ENCODE results near the gene TADA2B. TPM values are rescaled to one million over a fixed set of nuclear protein-coding genes. Genes with fewer than 3 reads are reported as not detected.

Gene TADA2B
- total and polyA plus RNA-seq, 9 of the 15 experiments (the other 6 are each of a cell fraction or from before 2014, with no cell fraction given) = 0.55 to 12.2 (median 7.5) TPM

- Histone ChIP-seq H3K79me2 (ENCODE audit: control insufficient read depth, insufficient read depth, low read length) (peaks cover 8% of the 10 kb centered on the region; the same call in 1 of the 3 replicates), H3K4me2 (ENCODE audit: insufficient read depth, low read length) (no peak overlapping the region), H3K4me3 (no peak overlapping the region), H2AFZ (ENCODE audit: low read depth, low read length) (no peak overlapping the region), H3K27me3 (ENCODE audit: control insufficient read depth in 2 of 2, insufficient read depth in 2 of 2, low read length in 2 of 2) (no peaks in the 10 kb centered on the region), H3K36me3 (ENCODE audit: control insufficient read depth, insufficient read depth, low read length) (peaks cover 67% of the 10 kb centered on the region; the same call in 2 of the 3 replicates), H3K9me1 (ENCODE audit: control insufficient read depth, insufficient read depth, low read length) (peaks cover 6% of the 10 kb centered on the region), H3K4me1 (replicated peaks in 1 of 2; ENCODE audit: control insufficient read depth in 2 of 2, insufficient read depth in 2 of 2, low read length in 2 of 2) (peaks cover 4 to 37% of the 10 kb centered on the region in 2 experiments; a peak in 4 of 5 replicates), H3K27ac (ENCODE audit: extremely low read depth, low read depth, low read length) (no peak overlapping the region), H4K20me1 (replicated peaks; ENCODE audit: control insufficient read depth, insufficient read depth, low read length) (peaks cover 5% of the 10 kb centered on the region; the same call in 1 of the 2 replicates), H3K9ac (ENCODE audit: insufficient read depth in 1 of 2, low read depth in 2 of 2, low read length in 2 of 2) (no peak overlapping the region), H3K9me3 (replicated peaks; ENCODE audit: control insufficient read depth, insufficient read depth, low read depth, low read length) (no peaks in the 10 kb centered on the region)
- FAIRE-seq (no peak), ATAC-seq (no peak), DNase-seq (ENCODE audit: extremely low read depth in 1 of 4, low spot score in 3 of 4) (no peak)
- BruUV-seq (replicated peaks) = no TSS peak
- TF ChIP-seq POLR2G (IDR thresholded peaks at IDR 0.05; ENCODE audit: low read depth, low read length) (0 out of 2 replicates have a peak, but pooled peaks have one; percentile 21), RBFOX2 (IDR thresholded peaks at IDR 0.05; ENCODE audit: low read depth, low read length) (0 out of 2 replicates have a peak, but pooled peaks have one; percentile 27), POLR2A (conservative IDR thresholded peaks at IDR 0.05) (no peak)
- POLR2A ChIA-PET = interaction anchor here (0.6 to 3.5 kb wide), 5 partner anchors 8 to 83 kb away, joined by 3 to 24 read pairs (median 5); partner anchors contain the start of gene GRPEL1
- WGBS (ENCODE audit: insufficient coverage, low coverage, missing lambda C conversion rate) = 90% methylated on average over 30 of the region's 31 CpGs
- intact Hi-C loops (cut with micrococcal nuclease) = no loop called here
- CTCF ChIA-PET (ENCODE audit: low intra/inter-chr PET ratio) = no interaction called here
- in situ Hi-C loops (cut with MboI) = no loop called here
Measured at GRCh38 chr4:7055111-7055989, 12.2 kb downstream of the TADA2B start.

- Histone ChIP-seq H3K79me2 (ENCODE audit: control insufficient read depth, insufficient read depth, low read length) (peaks cover 3% of the 10 kb centered on the region; the same call in 1 of the 3 replicates), H2AFZ (ENCODE audit: low read depth, low read length) (no peak overlapping the region), H3K27ac (ENCODE audit: extremely low read depth, low read depth, low read length) (no peak overlapping the region), H3K9ac (ENCODE audit: insufficient read depth in 1 of 2, low read depth in 2 of 2, low read length in 2 of 2) (no peak overlapping the region), H3K36me3 (ENCODE audit: control insufficient read depth, insufficient read depth, low read length) (peaks cover 73% of the 10 kb centered on the region; the same call in 2 of the 3 replicates), H3K4me1 (replicated peaks in 1 of 2; ENCODE audit: control insufficient read depth in 2 of 2, insufficient read depth in 2 of 2, low read length in 2 of 2) (peaks cover under 1 to 31% of the 10 kb centered on the region in 2 experiments; a peak in 3 of 5 replicates), H3K4me3 (no peak overlapping the region), H3K9me3 (replicated peaks; ENCODE audit: control insufficient read depth, insufficient read depth, low read depth, low read length) (no peaks in the 10 kb centered on the region), H3K9me1 (ENCODE audit: control insufficient read depth, insufficient read depth, low read length) (peaks cover under 1% of the 10 kb centered on the region), H4K20me1 (replicated peaks; ENCODE audit: control insufficient read depth, insufficient read depth, low read length) (0 out of 2 replicates have a peak, but pooled peaks cover 5% of the 10 kb centered on the region), H3K4me2 (ENCODE audit: insufficient read depth, low read length) (no peak overlapping the region), H3K27me3 (ENCODE audit: control insufficient read depth in 2 of 2, insufficient read depth in 2 of 2, low read length in 2 of 2) (no peaks in the 10 kb centered on the region)
- ATAC-seq = no peak
- BruUV-seq (replicated peaks) = no TSS peak
- intact Hi-C loops (cut with micrococcal nuclease) (no loop called here), in situ Hi-C loops (cut with MboI) (no loop called here)
- FAIRE-seq = no peak
- ChIA-PET CTCF (ENCODE audit: low intra/inter-chr PET ratio) (no interaction called here), POLR2A (interaction anchor here (0.6 to 3.5 kb wide), 5 partner anchors 9 to 84 kb away, joined by 4 to 24 read pairs (median 5); partner anchors contain the start of genes GRPEL1 and TADA2B)
- DNase-seq (ENCODE audit: extremely low read depth in 1 of 4, low spot score in 3 of 4) = no peak
- WGBS (ENCODE audit: insufficient coverage, low coverage, missing lambda C conversion rate) = 85% methylated on average over 10 of the region's 10 CpGs
- TF ChIP-seq, protein P1, sequence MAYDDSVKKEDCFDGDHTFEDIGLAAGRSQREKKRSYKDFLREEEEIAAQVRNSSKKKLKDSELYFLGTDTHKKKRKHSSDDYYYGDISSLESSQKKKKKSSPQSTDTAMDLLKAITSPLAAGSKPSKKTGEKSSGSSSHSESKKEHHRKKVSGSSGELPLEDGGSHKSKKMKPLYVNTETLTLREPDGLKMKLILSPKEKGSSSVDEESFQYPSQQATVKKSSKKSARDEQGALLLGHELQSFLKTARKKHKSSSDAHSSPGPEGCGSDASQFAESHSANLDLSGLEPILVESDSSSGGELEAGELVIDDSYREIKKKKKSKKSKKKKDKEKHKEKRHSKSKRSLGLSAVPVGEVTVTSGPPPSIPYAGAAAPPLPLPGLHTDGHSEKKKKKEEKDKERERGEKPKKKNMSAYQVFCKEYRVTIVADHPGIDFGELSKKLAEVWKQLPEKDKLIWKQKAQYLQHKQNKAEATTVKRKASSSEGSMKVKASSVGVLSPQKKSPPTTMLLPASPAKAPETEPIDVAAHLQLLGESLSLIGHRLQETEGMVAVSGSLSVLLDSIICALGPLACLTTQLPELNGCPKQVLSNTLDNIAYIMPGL (CRISPR knock-in tag; IDR thresholded peaks at IDR 0.05) = no peak
- TF ChIP-seq HLTF (IDR thresholded peaks at IDR 0.05) = no peak
- TF ChIP-seq SMARCB1 (IDR thresholded peaks at IDR 0.05; ENCODE audit: insufficient read length, low read depth) = no peak
Measured at GRCh38 chr4:7055990-7056325, 12.8 kb downstream of the TADA2B start.

Data from K562 (cell line).